ENCODE data around the gene ZNF862.

ZNF862 gene

DNA sequence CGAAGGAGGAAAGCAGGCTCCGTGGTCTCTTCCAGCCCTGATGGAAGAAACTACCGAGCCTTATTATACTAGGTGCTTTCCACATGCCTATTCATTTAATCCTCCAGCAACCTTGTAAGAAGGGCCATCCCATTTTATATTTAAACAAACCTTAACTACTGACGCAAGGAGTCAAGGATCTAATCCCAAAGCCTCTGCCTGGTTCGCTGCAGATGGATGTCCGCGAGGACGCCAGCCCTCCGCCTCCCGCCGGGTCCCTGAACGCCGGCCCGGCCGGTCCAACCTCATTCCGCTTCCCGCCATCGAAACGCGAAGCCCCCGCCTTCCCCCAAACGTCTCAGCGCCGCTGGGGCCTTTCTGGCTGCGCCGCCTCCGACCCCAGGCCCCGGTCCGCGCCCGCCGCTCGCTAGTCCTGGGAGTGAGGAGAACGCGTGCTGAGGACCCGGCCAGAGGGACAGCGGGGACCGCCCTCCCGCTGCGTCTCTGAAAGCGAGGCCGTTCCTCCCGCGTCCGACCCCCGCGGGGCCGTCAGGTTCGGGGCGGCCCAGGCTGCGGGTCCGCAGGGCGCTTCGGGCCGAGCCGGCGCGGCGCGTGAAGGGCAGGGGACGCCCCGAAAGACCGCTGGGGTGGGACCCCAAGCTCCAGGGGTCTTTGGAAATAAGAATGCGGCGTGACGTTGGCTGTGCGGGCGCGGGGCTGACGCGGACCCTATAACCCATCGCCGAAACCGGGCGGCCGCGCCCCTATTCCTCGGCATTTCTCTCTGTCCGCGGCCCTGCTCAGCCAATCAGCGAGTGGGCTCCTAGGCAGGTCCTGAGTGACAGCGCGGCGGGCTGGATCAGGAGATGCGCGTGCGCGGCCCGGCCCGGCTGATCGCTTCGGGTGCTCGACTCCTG is 35.1 kb downstream of the ZNF862 start, which contains the start of gene ATP6V0E2:
Gene ATP6V0E2 (plus strand): TSS at position 896 of the 896 bp plus-strand sequence. CDS start 97 bp downstream, outside the sequence.
- peak within 1 kb of the TSS; percentile 78 for H3K4me3 ChIP-seq (ENCODE audit: low read depth, low read length)
- POLR2A ChIA-PET: no interaction called here
- DNase-seq (ENCODE audit: low read depth, low spot score): peak; percentile 50
- CTCF ChIA-PET: interaction anchor here (2.8 kb wide), 1 partner anchor 10 kb away, joined by 15 read pairs; no protein-coding TSS in a partner anchor
- TF ChIP-seq, protein P1, sequence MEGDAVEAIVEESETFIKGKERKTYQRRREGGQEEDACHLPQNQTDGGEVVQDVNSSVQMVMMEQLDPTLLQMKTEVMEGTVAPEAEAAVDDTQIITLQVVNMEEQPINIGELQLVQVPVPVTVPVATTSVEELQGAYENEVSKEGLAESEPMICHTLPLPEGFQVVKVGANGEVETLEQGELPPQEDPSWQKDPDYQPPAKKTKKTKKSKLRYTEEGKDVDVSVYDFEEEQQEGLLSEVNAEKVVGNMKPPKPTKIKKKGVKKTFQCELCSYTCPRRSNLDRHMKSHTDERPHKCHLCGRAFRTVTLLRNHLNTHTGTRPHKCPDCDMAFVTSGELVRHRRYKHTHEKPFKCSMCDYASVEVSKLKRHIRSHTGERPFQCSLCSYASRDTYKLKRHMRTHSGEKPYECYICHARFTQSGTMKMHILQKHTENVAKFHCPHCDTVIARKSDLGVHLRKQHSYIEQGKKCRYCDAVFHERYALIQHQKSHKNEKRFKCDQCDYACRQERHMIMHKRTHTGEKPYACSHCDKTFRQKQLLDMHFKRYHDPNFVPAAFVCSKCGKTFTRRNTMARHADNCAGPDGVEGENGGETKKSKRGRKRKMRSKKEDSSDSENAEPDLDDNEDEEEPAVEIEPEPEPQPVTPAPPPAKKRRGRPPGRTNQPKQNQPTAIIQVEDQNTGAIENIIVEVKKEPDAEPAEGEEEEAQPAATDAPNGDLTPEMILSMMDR (IDR thresholded peaks at IDR 0.05; ENCODE audit: insufficient read depth, low read length, missing control alignments): no peak

DNA sequence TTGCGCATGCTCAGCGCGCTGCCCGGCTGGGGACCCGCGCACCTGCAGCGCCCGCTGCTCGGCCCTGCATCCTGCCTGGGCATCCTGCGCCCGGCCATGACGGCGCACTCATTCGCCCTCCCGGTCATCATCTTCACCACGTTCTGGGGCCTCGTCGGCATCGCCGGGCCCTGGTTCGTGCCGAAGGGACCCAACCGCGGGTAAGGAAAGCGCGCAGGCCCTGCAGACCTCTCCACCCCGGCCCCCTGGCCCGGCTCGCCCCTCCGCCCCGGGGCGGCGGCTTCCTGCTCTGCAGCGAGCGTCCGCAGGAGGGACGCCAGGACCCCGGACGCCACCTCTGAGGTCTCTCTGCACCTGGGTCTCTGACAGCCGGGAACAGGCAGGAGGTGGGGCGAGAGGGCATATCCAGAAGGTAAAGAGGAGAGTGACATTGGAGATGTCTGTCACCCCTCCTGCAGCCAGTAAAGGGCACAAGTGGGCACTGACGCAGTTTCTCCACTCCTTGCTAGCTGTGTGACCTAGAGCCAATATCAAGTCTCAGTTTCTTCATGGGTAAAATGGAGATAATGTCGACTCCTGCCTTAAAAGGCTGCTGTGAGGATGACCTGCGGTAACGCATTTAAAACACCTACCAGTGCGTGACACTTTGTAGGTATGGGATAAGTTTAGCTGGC is 35.9 kb downstream of the ZNF862 start:
- H3K4me3 ChIP-seq (ENCODE audit: low read depth, low read length): peak overlapping the region; percentile 78
- TF ChIP-seq, protein P1 (IDR thresholded peaks at IDR 0.05; ENCODE audit: insufficient read depth, low read length, missing control alignments): no peak
- DNase-seq (ENCODE audit: low read depth, low spot score): no peak
- ChIA-PET CTCF (interaction anchor here (2.8 kb wide), 1 partner anchor 9 kb away, joined by 15 read pairs; no protein-coding TSS in a partner anchor), POLR2A (no interaction called here)

DNA sequence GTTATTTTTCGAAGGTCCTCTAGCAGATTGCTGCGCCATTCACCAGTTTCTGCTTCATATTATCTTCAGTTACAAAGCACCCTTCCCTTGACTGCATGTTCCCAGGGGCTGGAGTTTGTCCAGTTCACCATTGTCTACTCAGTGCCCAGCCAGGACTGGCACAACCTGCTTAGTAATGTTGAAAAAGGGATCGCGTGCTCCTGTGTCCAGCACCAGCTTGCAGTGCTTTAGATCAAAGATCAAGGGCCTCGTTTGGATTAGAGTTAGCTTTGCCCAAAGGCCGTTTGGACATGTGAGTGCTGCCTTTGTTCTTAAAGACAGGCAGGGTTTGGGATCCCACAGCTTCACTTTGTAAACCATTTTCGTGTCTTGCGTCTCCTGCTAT is 36.5 kb downstream of the ZNF862 start:
- H3K4me3 ChIP-seq (ENCODE audit: low read depth, low read length): peak overlapping the region; percentile 78
- ChIA-PET POLR2A (no interaction called here), CTCF (interaction anchor here (2.8 kb wide), 1 partner anchor 9 kb away, joined by 15 read pairs; no protein-coding TSS in a partner anchor)
- TF ChIP-seq, protein P1 (IDR thresholded peaks at IDR 0.05; ENCODE audit: insufficient read depth, low read length, missing control alignments): no peak
- DNase-seq (ENCODE audit: low read depth, low spot score): no peak

DNA sequence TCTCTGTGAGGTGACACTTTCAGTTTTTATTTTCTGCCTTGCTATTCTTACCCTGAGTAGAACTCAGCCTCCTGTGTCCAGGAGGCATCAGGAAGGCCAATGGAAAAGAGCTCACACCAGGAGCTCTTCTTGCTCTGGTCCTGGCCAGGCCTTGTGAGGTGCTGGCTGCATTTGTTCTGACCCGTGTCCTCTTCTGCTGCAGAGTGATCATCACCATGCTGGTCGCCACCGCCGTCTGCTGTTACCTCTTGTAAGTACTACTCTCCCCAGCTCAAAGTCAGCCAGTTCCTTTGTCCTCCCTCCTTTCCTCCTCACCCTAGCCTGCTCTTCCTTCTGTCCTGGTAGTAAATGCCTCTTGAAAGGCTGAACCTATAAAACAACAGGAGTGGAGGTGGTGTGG is 37.2 kb downstream of the ZNF862 start:
- no peak for DNase-seq (ENCODE audit: low read depth, low spot score)
- H3K4me3 ChIP-seq (ENCODE audit: low read depth, low read length): no peak overlapping the region
- TF ChIP-seq, protein P1 (IDR thresholded peaks at IDR 0.05; ENCODE audit: insufficient read depth, low read length, missing control alignments): no peak
- ChIA-PET POLR2A (no interaction called here), CTCF (interaction anchor here (2.8 kb wide), 1 partner anchor 8 kb away, joined by 15 read pairs; no protein-coding TSS in a partner anchor)

DNA sequence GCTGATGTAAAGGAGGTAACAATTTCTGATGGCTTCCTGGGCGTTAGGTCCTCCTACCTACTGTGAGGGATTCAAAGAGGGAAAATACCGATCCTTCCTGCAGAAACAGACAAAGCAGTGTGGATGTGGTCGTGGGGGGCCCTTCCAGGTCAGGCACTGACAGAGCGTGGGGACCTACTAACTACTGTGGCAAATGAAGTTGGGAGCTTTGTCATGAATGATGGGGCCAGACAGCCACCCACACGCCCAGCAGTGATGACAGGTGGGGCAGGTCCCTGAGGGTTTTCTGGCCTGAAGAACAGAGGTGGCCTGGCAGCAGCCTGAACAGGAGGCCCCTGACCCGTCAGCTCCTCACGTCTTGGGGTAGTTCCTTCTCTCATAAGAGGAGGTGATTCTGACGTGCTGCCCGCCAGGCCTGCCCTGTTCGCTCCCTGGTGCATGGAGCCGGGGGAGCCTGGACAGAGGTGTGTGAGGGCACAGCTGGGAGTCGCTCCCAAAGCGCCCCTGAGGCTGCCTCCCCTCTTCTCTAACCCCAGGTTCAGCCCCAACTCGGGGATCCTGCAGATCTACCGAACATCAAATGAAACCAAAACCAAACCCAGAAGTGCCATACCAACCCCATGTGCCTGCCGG is 39.8 kb downstream of the ZNF862 start:
- ChIA-PET CTCF (no interaction called here), POLR2A (no interaction called here)
- no peak for DNase-seq (ENCODE audit: low read depth, low spot score)
- H3K4me3 ChIP-seq (ENCODE audit: low read depth, low read length): no peak overlapping the region
- TF ChIP-seq, protein P1 (IDR thresholded peaks at IDR 0.05; ENCODE audit: insufficient read depth, low read length, missing control alignments): no peak

Data from AG04449 (cell line).